Mesodermal cell (in vitro differentiated cells): ENCODE measurements around the gene TMCC1.
"Not testable (repeated sequence)": the region's sequence is repeated elsewhere in the genome, so short reads cannot be mapped to it uniquely, and the experiment has no call there.

ENCODE experiments used
- H3K27ac ChIP-seq: 2 replicates; pipeline ENCODE4 v1.7.0; 2013; ENCODE audit warnings: mild to moderate bottlenecking, low read depth, low read length, moderate library complexity; ENCODE audit not compliant: severe bottlenecking
- H3K36me3 ChIP-seq: 2 replicates; pipeline ENCODE4 v1.7.1; 2013; ENCODE audit warnings: mild to moderate bottlenecking, low read length, moderate library complexity; ENCODE audit not compliant: control insufficient read depth, insufficient read depth
- H3K4me1 ChIP-seq: one replicate; pipeline ENCODE4 v1.7.1; 2013; ENCODE audit warnings: mild to moderate bottlenecking, low read length; ENCODE audit not compliant: insufficient read depth, control insufficient read depth, poor library complexity, severe bottlenecking
- H3K4me3 ChIP-seq: 2 replicates; pipeline ENCODE4 v1.7.0; 2013; ENCODE audit warnings: low read length, control low read depth, mild to moderate bottlenecking; ENCODE audit not compliant: insufficient read depth, poor library complexity, severe bottlenecking; ENCODE audit errors: extremely low read depth
- H3K9me3 ChIP-seq: 2 replicates; pipeline ENCODE4 v1.7.1; 2013; ENCODE audit warnings: mild to moderate bottlenecking, low read length, moderate library complexity; ENCODE audit not compliant: control insufficient read depth
- WGBS, 2 experiments: methylation state at CpG; one replicate each; pipeline ENCODE4 v1.1.5; 2013; ENCODE audit warnings: missing lambda C conversion rate in 2 of 2; ENCODE audit not compliant: insufficient coverage in 2 of 2; 5-methylcytosine and 5-hydroxymethylcytosine counted together

TMCC1 gene

DNA sequence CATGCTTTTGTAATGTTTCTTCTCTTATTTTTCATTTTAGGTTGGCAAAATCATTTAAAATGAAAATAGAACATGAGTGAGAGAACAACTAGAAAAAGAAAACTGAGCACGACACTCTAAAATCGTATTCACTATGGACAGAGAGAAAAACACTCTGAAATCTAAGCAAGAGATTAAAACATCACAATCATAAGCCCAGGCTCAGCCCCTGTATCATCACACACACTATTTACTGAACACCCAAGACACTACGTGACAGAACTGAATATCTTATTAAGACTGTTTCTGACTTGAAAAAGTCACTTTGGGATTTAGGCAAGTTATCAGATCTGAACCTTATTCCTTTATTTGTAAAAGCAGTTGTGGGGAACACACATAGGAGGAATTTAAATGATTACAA lies 204.5 kb downstream of the TMCC1 start:
- Histone ChIP-seq H3K27ac (no peak overlapping the region), H3K4me3 (no peak overlapping the region), H3K9me3 (no peaks in the 10 kb centered on the region), H3K4me1 (peaks cover 10% of the 10 kb centered on the region), H3K36me3 (no peaks in the 10 kb centered on the region)
- WGBS, 2 experiments: 80 to 100% methylated on average over 1 of the region's 3 CpGs

DNA sequence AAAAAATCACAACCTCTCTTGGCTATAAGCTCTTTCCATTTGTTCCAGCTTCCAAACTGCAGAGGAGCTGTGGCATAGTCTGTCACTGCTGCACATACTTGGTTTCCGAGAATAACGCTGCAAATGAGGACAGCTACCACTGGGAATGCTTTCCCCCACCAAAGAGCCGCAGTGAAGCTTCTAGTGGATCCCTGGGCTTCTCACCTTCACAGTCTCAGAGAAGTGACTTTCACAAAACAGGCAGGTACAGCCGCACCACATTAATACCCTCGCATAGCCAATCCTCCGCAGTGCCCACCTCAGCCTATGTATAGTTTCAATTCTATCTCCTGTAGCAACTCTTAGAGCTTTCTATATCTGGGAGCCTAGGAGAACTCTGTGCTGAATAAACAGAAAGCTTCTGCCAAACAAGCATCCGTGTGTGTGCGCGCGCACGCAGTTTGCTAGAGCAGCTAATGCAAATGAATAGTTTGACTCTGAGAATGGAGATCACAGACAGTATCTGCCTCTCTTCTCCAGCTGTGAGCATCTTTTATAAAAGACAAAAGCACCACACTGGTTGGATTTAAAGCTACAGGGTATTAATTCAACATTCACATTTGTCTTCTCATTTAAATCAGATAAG lies 205.1 kb downstream of the TMCC1 start:
- Histone ChIP-seq H3K4me1 (peaks cover 10% of the 10 kb centered on the region), H3K27ac (peak overlapping the region; percentile 43)

DNA sequence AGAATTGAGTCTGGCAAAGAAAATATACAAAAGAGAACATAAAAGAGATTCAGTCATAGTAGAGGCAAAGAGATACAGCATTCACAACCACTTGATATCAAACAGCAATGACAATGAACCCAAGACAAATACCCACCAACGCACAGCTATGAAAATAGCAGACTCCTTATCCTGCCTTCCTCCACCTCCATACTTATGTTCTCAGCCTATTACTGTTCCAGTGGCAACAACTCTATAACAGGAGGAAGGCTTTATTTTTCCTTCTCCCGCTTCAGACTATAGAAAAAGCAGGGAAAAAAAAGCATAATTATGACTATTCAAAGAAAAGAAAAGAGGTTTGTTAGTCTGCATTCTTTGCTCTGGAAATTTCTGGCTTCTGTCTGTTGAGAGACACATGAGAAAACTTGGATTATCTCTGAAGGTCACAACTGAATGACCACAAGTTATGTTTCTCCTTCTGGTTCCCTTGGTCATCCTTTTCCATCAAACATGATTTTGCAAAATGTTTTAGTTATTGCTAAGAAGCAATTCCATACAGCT lies 205.9 kb downstream of the TMCC1 start:
- no peak overlapping the region for H3K4me3 ChIP-seq
- no peak overlapping the region for H3K27ac ChIP-seq
- H3K4me1 ChIP-seq: peaks cover 10% of the 10 kb centered on the region
- no peaks in the 10 kb centered on the region for H3K9me3 ChIP-seq
- WGBS, 2 experiments: no CpG with 5 or more reads among the region's 2 CpGs
- no peaks in the 10 kb centered on the region for H3K36me3 ChIP-seq

More for the DNA sequence above, 205.1 kb downstream of the TMCC1 start:
- no peaks in the 10 kb centered on the region for H3K36me3 ChIP-seq
- 19 to 26% methylated on average over 10 to 11 of the region's 11 CpGs for WGBS, 2 experiments
- H3K4me3 ChIP-seq: peak overlapping the region; percentile 8
- H3K9me3 ChIP-seq: no peaks in the 10 kb centered on the region

DNA sequence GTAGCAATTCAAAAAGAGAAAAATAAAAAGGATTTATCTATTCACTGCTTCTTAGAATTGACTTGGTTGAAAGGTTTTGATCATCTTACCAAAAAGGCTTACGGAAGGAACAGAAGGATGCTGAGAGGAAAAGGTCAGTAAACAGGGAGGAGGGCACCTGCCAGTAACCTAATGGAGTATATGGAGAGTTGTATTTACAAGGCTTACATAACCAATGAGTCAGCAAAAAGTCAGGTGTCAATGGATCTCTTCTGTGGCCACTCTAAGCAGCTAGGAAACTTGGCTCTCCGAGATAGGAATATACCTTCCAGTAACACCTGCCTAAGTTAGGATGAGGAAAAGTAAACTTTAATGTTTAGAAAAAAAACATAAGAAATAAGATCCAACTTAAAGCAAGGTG lies 206.6 kb downstream of the TMCC1 start:
- Histone ChIP-seq H3K36me3 (no peaks in the 10 kb centered on the region), H3K4me1 (peaks cover 10% of the 10 kb centered on the region), H3K27ac (no peak overlapping the region), H3K4me3 (no peak overlapping the region), H3K9me3 (no peaks in the 10 kb centered on the region)
- 78 to 100% methylated on average over 1 of the region's 2 CpGs for WGBS, 2 experiments

DNA sequence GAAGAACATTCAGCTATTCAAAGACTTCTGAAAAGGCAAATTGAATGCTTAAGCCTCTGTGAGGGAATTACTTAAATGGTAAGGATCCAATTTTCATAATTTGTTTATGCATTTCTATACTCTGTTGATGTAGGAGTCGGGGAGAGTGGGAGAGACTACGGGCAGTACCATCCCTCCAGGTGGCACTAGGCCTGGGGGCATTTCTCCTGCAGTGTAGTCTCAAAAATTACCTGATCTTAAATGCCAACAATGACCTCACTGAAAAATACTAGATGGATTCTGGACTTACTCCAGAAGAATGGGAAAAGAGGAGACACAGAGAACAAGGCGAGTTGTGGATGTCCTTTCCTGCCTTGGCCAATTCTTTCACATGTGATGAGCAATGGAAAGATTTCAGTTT lies 209.2 kb downstream of the TMCC1 start:
- no peaks in the 10 kb centered on the region for H3K9me3 ChIP-seq
- H3K27ac ChIP-seq: no peak overlapping the region
- peaks cover 10% of the 10 kb centered on the region for H3K4me1 ChIP-seq
- H3K36me3 ChIP-seq: no peaks in the 10 kb centered on the region
- no peak overlapping the region for H3K4me3 ChIP-seq
- WGBS, 2 experiments: 80% methylated on average over 1 of the region's 3 CpGs; no CpG with 5 or more reads in 1 of the 2 experiments

DNA sequence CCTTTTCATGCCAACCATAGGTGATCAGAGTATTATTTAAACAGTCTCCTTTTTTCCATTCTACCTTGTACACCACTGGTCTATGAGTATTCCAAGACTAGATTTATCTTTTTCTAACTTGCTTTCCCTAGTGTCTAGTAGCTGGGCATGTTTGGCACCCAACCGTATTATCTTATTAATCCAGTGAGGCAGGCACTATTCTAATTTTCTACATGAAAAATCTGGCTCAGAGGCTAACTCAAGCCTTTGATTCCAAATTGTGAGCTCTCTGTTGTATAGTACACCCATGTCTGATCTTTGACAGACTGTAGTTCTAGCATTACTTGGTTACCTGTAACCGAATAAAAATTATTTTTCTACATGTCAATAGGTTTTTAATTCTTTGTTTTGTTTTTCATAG lies 210.3 kb downstream of the TMCC1 start:
- Histone ChIP-seq H3K27ac (no peak overlapping the region), H3K4me1 (peaks cover 8% of the 10 kb centered on the region), H3K9me3 (no peaks in the 10 kb centered on the region), H3K4me3 (no peak overlapping the region), H3K36me3 (no peaks in the 10 kb centered on the region)
- WGBS, 2 experiments: 100% methylated on average over 1 of the region's 2 CpGs

DNA sequence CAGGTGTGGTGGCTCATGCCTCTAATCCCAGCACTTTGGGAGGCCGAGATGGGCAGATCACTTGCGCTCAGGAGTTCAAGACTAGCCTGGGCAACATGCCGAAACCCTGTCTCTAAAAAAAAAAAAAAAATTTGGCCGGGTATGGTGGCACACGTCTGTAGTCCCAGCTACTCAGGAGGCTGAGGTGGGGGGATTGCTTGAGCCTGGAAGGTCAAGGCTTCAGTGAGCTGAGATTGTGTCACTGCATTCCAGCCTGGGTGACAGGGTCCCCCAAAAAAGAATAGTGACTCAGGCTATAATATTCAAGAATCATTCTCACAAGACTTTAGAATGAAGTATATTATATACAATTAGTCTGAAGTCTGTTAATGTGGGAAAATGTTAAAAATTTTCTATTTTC lies 216.5 kb downstream of the TMCC1 start:
- H3K27ac ChIP-seq: no peak overlapping the region
- no peak overlapping the region for H3K4me3 ChIP-seq
- H3K9me3 ChIP-seq: no peaks in the 10 kb centered on the region
- WGBS, 2 experiments: 94 to 100% methylated on average over 3 to 4 of the region's 5 CpGs
- H3K36me3 ChIP-seq: no peaks in the 10 kb centered on the region
- no peaks in the 10 kb centered on the region for H3K4me1 ChIP-seq

DNA sequence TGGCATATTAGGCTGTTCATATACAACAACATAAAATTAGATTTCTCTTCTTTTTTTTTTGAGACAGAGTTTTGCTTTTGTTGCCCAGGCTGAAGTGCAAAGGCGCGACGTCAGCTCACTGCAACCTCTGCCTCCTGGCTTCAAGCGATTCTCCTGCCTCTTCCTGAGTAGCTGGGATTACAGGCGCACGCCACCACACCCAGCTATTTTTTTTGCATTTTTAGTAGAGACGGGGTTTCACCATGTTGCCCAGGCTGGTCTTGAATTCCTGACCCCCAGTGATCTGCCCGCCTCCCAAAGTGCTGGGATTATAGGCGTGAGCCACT lies 218.8 kb downstream of the TMCC1 start:
- H3K4me1 ChIP-seq, H3K4me3 ChIP-seq, H3K9me3 ChIP-seq, H3K27ac ChIP-seq: not testable (repeated sequence)
- H3K36me3 ChIP-seq: peaks cover 13% of the 10 kb centered on the region
- WGBS, 2 experiments: 95 to 97% methylated on average over 8 to 9 of the region's 9 CpGs

DNA sequence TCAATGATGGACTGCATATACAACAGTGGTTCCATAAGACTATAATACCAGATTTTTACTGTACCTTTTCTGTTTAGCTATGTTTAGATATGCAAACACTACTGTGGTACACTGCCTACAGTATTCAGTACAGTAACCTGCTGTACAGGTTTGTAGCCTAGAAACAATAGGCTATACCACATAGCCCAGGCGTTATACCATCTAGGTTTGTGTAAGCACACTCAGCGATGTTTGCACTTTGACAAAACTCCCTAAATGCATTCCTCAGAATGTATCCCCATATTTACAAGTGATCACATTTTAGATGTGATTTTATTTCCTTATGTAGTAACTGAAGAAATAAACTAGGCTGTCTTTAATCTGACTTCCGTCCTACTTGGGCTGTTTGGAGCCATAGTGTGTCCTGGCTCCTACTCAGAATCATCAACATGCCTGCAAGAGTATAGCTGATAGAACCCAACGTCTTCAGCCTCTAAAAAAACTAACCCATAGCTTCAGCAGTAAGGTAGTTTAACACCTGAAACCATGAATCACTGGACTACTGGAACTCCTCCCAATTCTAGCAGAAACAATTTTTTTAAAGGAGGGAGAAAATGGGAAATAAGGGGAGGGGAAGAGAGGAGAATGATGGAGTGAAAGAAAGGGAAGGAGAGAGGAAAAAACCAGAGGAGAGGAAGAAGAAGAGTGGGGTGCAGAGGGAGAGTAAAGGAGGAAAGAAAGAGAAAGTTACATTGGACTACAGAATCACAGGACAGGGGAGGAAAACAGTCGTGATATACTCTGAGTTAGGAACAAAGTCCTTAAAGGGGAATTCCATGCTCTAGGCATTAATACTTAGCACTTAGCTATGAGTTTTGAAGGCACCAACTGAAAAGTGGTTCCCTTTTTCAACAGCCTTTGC lies 219.4 kb downstream of the TMCC1 start:
- peaks cover 19% of the 10 kb centered on the region for H3K36me3 ChIP-seq
- no peak overlapping the region for H3K27ac ChIP-seq
- no peaks in the 10 kb centered on the region for H3K9me3 ChIP-seq
- H3K4me1 ChIP-seq: no peaks in the 10 kb centered on the region
- WGBS, 2 experiments: 81 to 93% methylated on average over 2 to 3 of the region's 5 CpGs
- H3K4me3 ChIP-seq: no peak overlapping the region

DNA sequence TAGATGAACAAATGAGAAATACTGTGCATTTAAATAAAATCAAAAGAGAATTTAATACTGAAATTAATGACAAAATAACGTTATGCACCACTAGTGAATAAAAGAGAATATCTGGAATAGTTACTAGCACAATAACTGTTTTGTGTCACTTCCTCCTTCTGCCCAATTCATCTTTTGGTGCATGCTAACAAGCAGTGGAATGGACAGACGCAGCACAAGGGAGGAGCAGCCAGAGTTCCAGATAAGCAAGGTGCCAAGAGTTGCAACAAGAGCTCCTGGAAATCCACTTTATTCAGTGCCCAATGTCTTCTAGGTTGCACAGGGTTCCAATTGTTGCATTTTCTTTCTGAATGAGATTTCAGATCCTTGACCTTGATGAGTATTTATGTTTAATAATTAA lies 220.5 kb downstream of the TMCC1 start:
- no peaks in the 10 kb centered on the region for H3K4me1 ChIP-seq
- H3K27ac ChIP-seq: no peak overlapping the region
- no peaks in the 10 kb centered on the region for H3K9me3 ChIP-seq
- no peak overlapping the region for H3K4me3 ChIP-seq
- H3K36me3 ChIP-seq: peaks cover 21% of the 10 kb centered on the region
- 67 to 92% methylated on average over 1 of the region's 2 CpGs for WGBS, 2 experiments

DNA sequence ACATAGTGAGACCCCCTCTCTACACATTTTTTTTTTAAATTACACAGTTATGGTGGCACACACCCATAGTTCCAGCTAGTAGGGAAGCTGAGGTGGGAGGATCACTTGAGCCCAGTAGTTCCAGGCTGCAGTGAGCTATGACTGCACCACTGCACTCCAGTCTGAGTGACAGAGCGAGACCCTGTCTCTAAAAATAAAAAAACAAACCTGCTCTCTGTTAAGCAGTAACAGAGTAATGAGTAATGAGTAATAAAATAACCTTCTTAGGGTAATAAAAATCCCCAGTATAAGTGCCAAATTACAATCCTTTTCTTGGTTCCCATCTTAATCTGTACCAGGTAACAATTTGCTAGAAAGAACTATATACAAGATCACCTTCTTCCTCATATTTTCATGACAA lies 221.1 kb downstream of the TMCC1 start:
- Histone ChIP-seq H3K36me3 (peaks cover 21% of the 10 kb centered on the region), H3K9me3 (no peaks in the 10 kb centered on the region), H3K27ac (no peak overlapping the region), H3K4me3 (no peak overlapping the region), H3K4me1 (no peaks in the 10 kb centered on the region)
- no CpG with 5 or more reads among the region's 1 CpG for WGBS, 2 experiments
